ENCODE results near the gene CC2D1A. TPM values are rescaled to one million over a fixed set of nuclear protein-coding genes. Genes with fewer than 3 reads are reported as not detected.
A peak's percentile ranks its signal among the peaks of the same experiment; 100 is the strongest.

CC2D1A gene
- total RNA-seq, 6 experiments from 2014 or later = 22.9 to 28.3 (median 25.5) TPM

DNA sequence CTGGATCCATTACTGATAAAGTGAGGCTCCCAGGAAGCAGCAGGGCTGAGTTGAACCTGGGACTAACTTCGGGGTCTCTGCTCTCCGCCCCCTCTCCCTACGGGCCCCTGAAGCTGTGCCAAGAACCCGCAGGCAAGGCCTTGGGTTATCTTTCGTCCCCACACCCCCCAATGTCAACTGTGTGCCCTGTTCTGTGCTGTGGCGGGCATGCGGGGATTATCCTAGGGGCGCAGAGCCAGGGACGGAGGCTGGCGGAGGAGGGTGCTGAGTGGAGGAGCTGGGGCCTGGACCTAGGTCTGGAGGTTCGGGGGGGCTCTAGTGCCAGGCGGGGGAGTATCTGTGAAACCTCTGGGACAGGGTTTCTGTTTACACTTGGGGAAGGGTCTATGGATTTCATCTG, 73.7 kb downstream of the CC2D1A start:
- DNase-seq = no peak
- Mint-ChIP-seq H3K36me3 (ENCODE audit: low read depth) (no peaks in the 10 kb centered on the region; the same call in 1 of the 2 replicates), H3K27ac (no peak overlapping the region), H3K27me3 (ENCODE audit: insufficient read depth) (peaks cover 3% of the 10 kb centered on the region; the same call in 1 of the 2 replicates), H3K4me3 (no peak overlapping the region), H3K9me3 (no peaks in the 10 kb centered on the region), H3K4me1 (ENCODE audit: low read depth) (peaks cover 6% of the 10 kb centered on the region; the same call in 1 of the 2 replicates)
- TF ChIP-seq, protein P1, sequence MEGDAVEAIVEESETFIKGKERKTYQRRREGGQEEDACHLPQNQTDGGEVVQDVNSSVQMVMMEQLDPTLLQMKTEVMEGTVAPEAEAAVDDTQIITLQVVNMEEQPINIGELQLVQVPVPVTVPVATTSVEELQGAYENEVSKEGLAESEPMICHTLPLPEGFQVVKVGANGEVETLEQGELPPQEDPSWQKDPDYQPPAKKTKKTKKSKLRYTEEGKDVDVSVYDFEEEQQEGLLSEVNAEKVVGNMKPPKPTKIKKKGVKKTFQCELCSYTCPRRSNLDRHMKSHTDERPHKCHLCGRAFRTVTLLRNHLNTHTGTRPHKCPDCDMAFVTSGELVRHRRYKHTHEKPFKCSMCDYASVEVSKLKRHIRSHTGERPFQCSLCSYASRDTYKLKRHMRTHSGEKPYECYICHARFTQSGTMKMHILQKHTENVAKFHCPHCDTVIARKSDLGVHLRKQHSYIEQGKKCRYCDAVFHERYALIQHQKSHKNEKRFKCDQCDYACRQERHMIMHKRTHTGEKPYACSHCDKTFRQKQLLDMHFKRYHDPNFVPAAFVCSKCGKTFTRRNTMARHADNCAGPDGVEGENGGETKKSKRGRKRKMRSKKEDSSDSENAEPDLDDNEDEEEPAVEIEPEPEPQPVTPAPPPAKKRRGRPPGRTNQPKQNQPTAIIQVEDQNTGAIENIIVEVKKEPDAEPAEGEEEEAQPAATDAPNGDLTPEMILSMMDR (IDR thresholded peaks at IDR 0.05) = no peak

- Mint-ChIP-seq H3K9me3 (no peaks in the 10 kb centered on the region), H3K27ac (no peak overlapping the region), H3K4me1 (ENCODE audit: low read depth) (peaks cover 8% of the 10 kb centered on the region), H3K4me3 (no peak overlapping the region), H3K36me3 (ENCODE audit: low read depth) (no peaks in the 10 kb centered on the region; the same call in 1 of the 2 replicates), H3K27me3 (ENCODE audit: insufficient read depth) (peaks cover 3% of the 10 kb centered on the region; the same call in 1 of the 2 replicates)
- TF ChIP-seq, protein P1 (IDR thresholded peaks at IDR 0.05) = no peak
- DNase-seq = no peak
Observed at GRCh38 chr19:13980340-13980739, 74.3 kb downstream of the CC2D1A start.

Small RNA genes within 50 kb of the gene (microRNA-seq; reads per million reads assigned to microRNA genes)
- gene MIR181C (282 reads per million, percentile 62 among the genes with 10 or more reads in this experiment), gene MIR181D (391 reads per million, percentile 65 among the genes with 10 or more reads in this experiment)

Other genes with a start within 250 kb of the CC2D1A start
- 10 to 100 TPM; 31.3 to 34.7 (median 31.8) TPM for gene MRI1, start 141.7 kb upstream of the CC2D1A start, total RNA-seq (2021; fragmentation: NEBNext Ultra II Directional; extraction: Animal tissue kit (Norgen Biotek cat#: 25700))
- gene C19orf53, start 131.7 kb upstream of the CC2D1A start, total RNA-seq (2021; fragmentation: NEBNext Ultra II Directional; extraction: Animal tissue kit (Norgen Biotek cat#: 25700)) = 100 to 1,000 TPM; 123 to 204 (median 172) TPM
- 1 to 10 TPM; 5.0 to 6.0 (median 5.2) TPM for gene ZSWIM4, start 110.8 kb upstream of the CC2D1A start, total RNA-seq (2021; fragmentation: NEBNext Ultra II Directional; extraction: Animal tissue kit (Norgen Biotek cat#: 25700))
- 1 to 10 TPM in 5 of 6 experiments, under 1 TPM in 1; 0.91 to 1.7 (median 1.4) TPM for gene NANOS3, start 29.1 kb upstream of the CC2D1A start, total RNA-seq (2021; fragmentation: NEBNext Ultra II Directional; extraction: Animal tissue kit (Norgen Biotek cat#: 25700))
- gene BRME1, start 84 bp upstream of the CC2D1A start, total RNA-seq (2021; fragmentation: NEBNext Ultra II Directional; extraction: Animal tissue kit (Norgen Biotek cat#: 25700)) = under 1 TPM; 0.37 to 0.67 (median 0.55) TPM
- gene PODNL1, start 32.2 kb downstream of the CC2D1A start, total RNA-seq (2021; fragmentation: NEBNext Ultra II Directional; extraction: Animal tissue kit (Norgen Biotek cat#: 25700)) = 10 to 100 TPM; 10.1 to 13.7 (median 12.2) TPM
- gene DCAF15, start 46.3 kb downstream of the CC2D1A start, total RNA-seq (2021; fragmentation: NEBNext Ultra II Directional; extraction: Animal tissue kit (Norgen Biotek cat#: 25700)) = 10 to 100 TPM; 19.9 to 29.0 (median 26.5) TPM
- gene RFX1, start 100.1 kb downstream of the CC2D1A start, total RNA-seq (2021; fragmentation: NEBNext Ultra II Directional; extraction: Animal tissue kit (Norgen Biotek cat#: 25700)) = 10 to 100 TPM; 11.6 to 13.0 (median 12.2) TPM
- gene RLN3, start 121.9 kb downstream of the CC2D1A start, total RNA-seq (2021; fragmentation: NEBNext Ultra II Directional; extraction: Animal tissue kit (Norgen Biotek cat#: 25700)) = not detected
- gene IL27RA, start 125.6 kb downstream of the CC2D1A start, total RNA-seq (2021; fragmentation: NEBNext Ultra II Directional; extraction: Animal tissue kit (Norgen Biotek cat#: 25700)) = 1 to 10 TPM; 4.7 to 6.1 (median 5.1) TPM
- gene PALM3, start 155.9 kb downstream of the CC2D1A start, total RNA-seq (2021; fragmentation: NEBNext Ultra II Directional; extraction: Animal tissue kit (Norgen Biotek cat#: 25700)) = 1 to 10 TPM; 1.2 to 4.0 (median 2.8) TPM
- 1 to 10 TPM in 2 of 6 experiments, under 1 TPM in 4; 0.62 to 1.2 (median 0.88) TPM for gene MISP3, start 166.6 kb downstream of the CC2D1A start, total RNA-seq (2021; fragmentation: NEBNext Ultra II Directional; extraction: Animal tissue kit (Norgen Biotek cat#: 25700))
- not detected for gene C19orf67, start 179.6 kb downstream of the CC2D1A start, total RNA-seq (2021; fragmentation: NEBNext Ultra II Directional; extraction: Animal tissue kit (Norgen Biotek cat#: 25700))
- gene SAMD1, start 184.6 kb downstream of the CC2D1A start, total RNA-seq (2021; fragmentation: NEBNext Ultra II Directional; extraction: Animal tissue kit (Norgen Biotek cat#: 25700)) = 10 to 100 TPM; 33.0 to 48.6 (median 35.9) TPM
- 100 to 1,000 TPM; 137 to 170 (median 149) TPM for gene PRKACA, start 211.6 kb downstream of the CC2D1A start, total RNA-seq (2021; fragmentation: NEBNext Ultra II Directional; extraction: Animal tissue kit (Norgen Biotek cat#: 25700))
- gene ASF1B, start 230.4 kb downstream of the CC2D1A start, total RNA-seq (2021; fragmentation: NEBNext Ultra II Directional; extraction: Animal tissue kit (Norgen Biotek cat#: 25700)) = 10 to 100 TPM; 11.0 to 22.8 (median 18.6) TPM